Measurements from ENCODE around the gene TCF4.

The TCF4 gene

GRCh38 chr18:55541571-55541970 is 46.4 kb downstream of the TCF4 start:
- DNase-seq, result no peak

- no peak for DNase-seq
Measured at GRCh38 chr18:55539240-55539639, 48.8 kb downstream of the TCF4 start.

GRCh38 chr18:55534996-55535395 is 53.0 kb downstream of the TCF4 start:
- DNase-seq, result no peak

- DNase-seq, result no peak
Measured at GRCh38 chr18:55534547-55534946, 53.4 kb downstream of the TCF4 start.

GRCh38 chr18:55530166-55530565 is 57.8 kb downstream of the TCF4 start:
- no peak for DNase-seq

- DNase-seq, result no peak
Measured at GRCh38 chr18:55529581-55529980, 58.4 kb downstream of the TCF4 start.

GRCh38 chr18:55525845-55526244 is 62.1 kb downstream of the TCF4 start:
- no peak for DNase-seq

- no peak for DNase-seq
Measured at GRCh38 chr18:55524353-55525073, 63.5 kb downstream of the TCF4 start.

- DNase-seq, result no peak
Measured at GRCh38 chr18:55523001-55523400, 65.0 kb downstream of the TCF4 start.

GRCh38 chr18:55522011-55522410 is 66.0 kb downstream of the TCF4 start:
- no peak for DNase-seq

GRCh38 chr18:55517055-55517454 is 70.9 kb downstream of the TCF4 start:
- DNase-seq, result no peak

GRCh38 chr18:55515941-55516710 is 71.9 kb downstream of the TCF4 start:
- no peak for DNase-seq

GRCh38 chr18:55515214-55515613 is 72.8 kb downstream of the TCF4 start:
- DNase-seq, result no peak

GRCh38 chr18:55513161-55513560 is 74.8 kb downstream of the TCF4 start:
- DNase-seq, result no peak

GRCh38 chr18:55511277-55511676 is 76.7 kb downstream of the TCF4 start:
- no peak for DNase-seq

GRCh38 chr18:55510809-55511208 is 77.2 kb downstream of the TCF4 start:
- DNase-seq, result no peak

GRCh38 chr18:55509631-55510324 is 78.2 kb downstream of the TCF4 start:
- DNase-seq, result no peak

GRCh38 chr18:55508651-55509050 is 79.3 kb downstream of the TCF4 start:
- no peak for DNase-seq

- DNase-seq, result no peak
Measured at GRCh38 chr18:55506074-55506473, 81.9 kb downstream of the TCF4 start.

- no peak for DNase-seq
Measured at GRCh38 chr18:55504808-55505207, 83.2 kb downstream of the TCF4 start.

GRCh38 chr18:55503167-55503820 is 84.7 kb downstream of the TCF4 start:
- no peak for DNase-seq

GRCh38 chr18:55501982-55502710 is 85.8 kb downstream of the TCF4 start:
- DNase-seq, result no peak

GRCh38 chr18:55501579-55501978 is 86.4 kb downstream of the TCF4 start:
- DNase-seq, result no peak
